ENCODE results near the gene ITIH1. TPM values are rescaled to one million over a fixed set of nuclear protein-coding genes. Genes with fewer than 3 reads are reported as not detected.
A peak's percentile ranks its signal among the peaks of the same experiment; 100 is the strongest.

Gene ITIH1
- total and polyA plus RNA-seq, 9 of the 15 experiments (the other 6 are each of a cell fraction or from before 2014, with no cell fraction given): 0.31 TPM; not detected in 8

GRCh38 chr3:52770496-52771333, 6.7 kb upstream of the ITIH1 start, which contains the start of gene NEK4 (continued):
- TF ChIP-seq E2F8 (IDR thresholded peaks at IDR 0.05; ENCODE audit: low read depth, partially characterized antibody) (peak; percentile 48), FOXK1 (CRISPR knock-in tag; IDR thresholded peaks at IDR 0.05; ENCODE audit: borderline replicate concordance) (peak; percentile 37; the same call in 1 of the 2 replicates), HNRNPL (IDR thresholded peaks at IDR 0.05; ENCODE audit: low read depth, low read length) (peak; percentile 21; the same call in 1 of the 2 replicates), MAFK (IDR thresholded peaks at IDR 0.05; ENCODE audit: low read length) (no peak), RBM22 (IDR thresholded peaks at IDR 0.05; ENCODE audit: low read depth, low read length, poor library complexity, severe bottlenecking) (no peak), SMARCB1 (IDR thresholded peaks at IDR 0.05; ENCODE audit: insufficient read length, low read depth) (no peak), FOS (IDR thresholded peaks at IDR 0.05; ENCODE audit: extremely low read depth, insufficient read length) (no peak), KLF1 (tag; IDR thresholded peaks at IDR 0.05) (no peak), GATA2 (CRISPR knock-in tag; IDR thresholded peaks at IDR 0.05) (no peak), SP2 (IDR thresholded peaks at IDR 0.05; ENCODE audit: extremely low read depth, low read depth, low read length, poor library complexity, severe bottlenecking) (peak; percentile 96), CREM (IDR thresholded peaks at IDR 0.05; ENCODE audit: low read depth) (peak; percentile 96), ZBTB12 (CRISPR knock-in tag; IDR thresholded peaks at IDR 0.05) (peak; percentile 49; the same call in 1 of the 2 replicates), POLR2A (conservative IDR thresholded peaks at IDR 0.05) (peak; percentile 96), KDM1A (IDR thresholded peaks at IDR 0.05) (no peak), FOXP4 (CRISPR knock-in tag; IDR thresholded peaks at IDR 0.05; ENCODE audit: borderline replicate concordance) (no peak), ZNF398 (CRISPR knock-in tag; IDR thresholded peaks at IDR 0.05) (no peak), HDAC2 (IDR thresholded peaks at IDR 0.05) (no peak), CCNT2 (IDR thresholded peaks at IDR 0.05; ENCODE audit: borderline replicate concordance, extremely low read depth, insufficient read length, low read depth, low read length) (peak; percentile 22), ZKSCAN3 (CRISPR knock-in tag; IDR thresholded peaks at IDR 0.05) (no peak), MBD2 (IDR thresholded peaks at IDR 0.05; ENCODE audit: borderline replicate concordance, low read depth) (peak; percentile 62), MEF2A (IDR thresholded peaks at IDR 0.05; ENCODE audit: control insufficient read depth, low read depth, low read length) (no peak)
